Measurements from ENCODE around the gene PSMD8.
"Not testable (repeated sequence)": the region's sequence is repeated elsewhere in the genome, so short reads cannot be mapped to it uniquely, and the experiment has no call there.

Gene PSMD8

DNA sequence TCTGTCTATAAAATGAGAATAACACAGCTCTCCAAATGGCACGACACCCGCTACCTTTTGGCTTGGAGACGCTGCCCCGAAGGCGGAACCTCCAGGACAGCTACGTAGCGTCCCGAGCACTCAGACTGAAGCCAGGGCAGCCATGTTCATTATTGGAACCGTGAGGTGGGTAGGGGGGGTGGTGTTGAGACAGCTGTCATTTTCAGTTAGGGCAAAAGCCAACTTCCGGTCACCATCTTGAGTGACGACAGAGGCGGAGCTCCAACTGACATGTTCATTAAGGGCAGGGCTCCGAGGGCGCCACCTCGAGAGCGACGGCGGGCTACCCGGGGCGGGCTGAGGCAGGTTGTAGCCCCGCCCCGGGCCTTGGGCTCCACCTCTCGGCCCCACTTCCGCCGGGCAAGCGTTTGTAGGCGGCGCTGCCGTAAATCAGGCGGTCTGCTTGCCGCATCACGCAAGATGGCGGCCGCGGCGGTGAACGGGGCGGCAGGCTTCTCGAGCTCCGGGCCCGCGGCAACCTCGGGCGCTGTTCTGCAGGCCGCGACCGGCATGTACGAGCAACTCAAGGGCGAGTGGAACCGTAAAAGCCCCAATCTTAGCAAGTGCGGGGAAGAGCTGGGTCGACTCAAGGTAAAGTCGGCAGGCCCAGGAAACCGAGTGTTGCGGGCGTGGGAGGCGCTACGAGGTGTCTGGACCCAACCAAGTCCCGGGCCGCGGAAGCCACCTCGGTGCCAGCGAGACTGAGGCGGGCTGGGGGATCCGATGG lies at the start of gene PSMD8:
PSMD8 (plus strand) TSS at position 240 of the 766 bp plus-strand sequence; CDS start at position 271, 31 bp downstream.
- peak; percentile 100 for DNase-seq (ENCODE audit: low read depth, low spot score)

DNA sequence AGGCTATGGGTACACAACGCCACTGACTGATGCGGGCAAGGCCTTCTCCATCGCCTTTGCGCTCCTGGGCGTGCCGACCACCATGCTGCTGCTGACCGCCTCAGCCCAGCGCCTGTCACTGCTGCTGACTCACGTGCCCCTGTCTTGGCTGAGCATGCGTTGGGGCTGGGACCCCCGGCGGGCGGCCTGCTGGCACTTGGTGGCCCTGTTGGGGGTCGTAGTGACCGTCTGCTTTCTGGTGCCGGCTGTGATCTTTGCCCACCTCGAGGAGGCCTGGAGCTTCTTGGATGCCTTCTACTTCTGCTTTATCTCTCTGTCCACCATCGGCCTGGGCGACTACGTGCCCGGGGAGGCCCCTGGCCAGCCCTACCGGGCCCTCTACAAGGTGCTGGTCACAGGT lies 47.8 kb upstream of the PSMD8 start:
- DNase-seq (ENCODE audit: low read depth, low spot score): no peak

DNA sequence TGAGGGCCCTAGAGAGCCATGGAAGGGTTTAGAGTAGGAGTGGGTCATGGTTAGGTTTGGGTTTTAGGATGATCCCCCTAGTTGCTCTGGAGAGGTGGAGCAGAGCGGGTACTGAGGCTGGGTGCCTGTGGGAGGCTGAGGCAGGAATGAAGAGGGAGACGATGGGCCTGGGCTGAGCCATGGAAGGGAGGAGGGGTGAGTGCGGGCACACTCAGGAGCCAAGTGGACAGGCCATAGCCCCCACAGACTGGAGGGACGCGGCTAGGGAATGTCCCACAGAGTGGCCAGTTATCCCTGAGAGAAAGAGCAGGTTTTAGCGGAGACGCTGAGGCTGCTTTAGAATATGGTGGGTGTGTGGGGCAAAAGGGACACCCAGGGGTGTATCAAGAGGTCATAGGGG lies 44.7 kb upstream of the PSMD8 start:
- no peak for DNase-seq (ENCODE audit: low read depth, low spot score)

DNA sequence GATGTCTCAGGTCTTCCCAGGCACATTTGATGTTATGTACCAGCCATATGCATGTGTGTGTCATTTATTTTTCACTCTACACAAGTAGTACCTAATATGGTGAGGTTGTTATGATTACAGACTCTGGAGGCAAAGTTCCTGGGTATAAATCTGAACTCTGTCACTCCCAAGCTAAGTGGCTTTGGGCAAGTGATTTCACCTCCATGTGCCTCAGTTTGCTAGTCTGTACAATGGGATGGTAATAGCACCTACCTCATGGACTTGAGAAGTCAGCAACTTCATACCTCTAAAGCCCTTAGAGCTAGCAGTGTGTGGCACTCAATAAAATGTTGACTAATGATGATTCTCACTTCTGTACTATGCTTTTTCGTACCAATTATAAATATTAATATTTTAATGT lies 42.6 kb upstream of the PSMD8 start:
- no peak for DNase-seq (ENCODE audit: low read depth, low spot score)

DNA sequence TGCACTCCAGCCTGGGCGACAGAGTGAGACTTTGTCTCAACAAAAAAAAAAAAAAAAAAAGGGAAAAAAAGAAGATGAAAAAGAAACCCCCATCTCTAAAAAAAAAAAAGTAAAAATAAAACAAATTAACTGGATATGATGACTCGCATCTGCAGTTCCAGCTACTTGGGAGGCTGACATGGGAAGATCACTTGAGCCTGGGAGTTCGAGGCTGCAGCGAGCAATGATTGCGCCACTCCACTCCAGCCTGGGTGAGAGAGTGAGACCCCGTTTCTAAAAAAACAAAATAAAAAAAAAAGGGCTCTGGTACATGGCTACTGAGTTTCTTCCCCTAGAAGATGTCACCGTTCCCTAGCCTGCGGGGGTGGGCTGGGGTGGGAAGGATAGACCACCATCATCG lies 41.1 kb upstream of the PSMD8 start:
- no peak for DNase-seq (ENCODE audit: low read depth, low spot score)

DNA sequence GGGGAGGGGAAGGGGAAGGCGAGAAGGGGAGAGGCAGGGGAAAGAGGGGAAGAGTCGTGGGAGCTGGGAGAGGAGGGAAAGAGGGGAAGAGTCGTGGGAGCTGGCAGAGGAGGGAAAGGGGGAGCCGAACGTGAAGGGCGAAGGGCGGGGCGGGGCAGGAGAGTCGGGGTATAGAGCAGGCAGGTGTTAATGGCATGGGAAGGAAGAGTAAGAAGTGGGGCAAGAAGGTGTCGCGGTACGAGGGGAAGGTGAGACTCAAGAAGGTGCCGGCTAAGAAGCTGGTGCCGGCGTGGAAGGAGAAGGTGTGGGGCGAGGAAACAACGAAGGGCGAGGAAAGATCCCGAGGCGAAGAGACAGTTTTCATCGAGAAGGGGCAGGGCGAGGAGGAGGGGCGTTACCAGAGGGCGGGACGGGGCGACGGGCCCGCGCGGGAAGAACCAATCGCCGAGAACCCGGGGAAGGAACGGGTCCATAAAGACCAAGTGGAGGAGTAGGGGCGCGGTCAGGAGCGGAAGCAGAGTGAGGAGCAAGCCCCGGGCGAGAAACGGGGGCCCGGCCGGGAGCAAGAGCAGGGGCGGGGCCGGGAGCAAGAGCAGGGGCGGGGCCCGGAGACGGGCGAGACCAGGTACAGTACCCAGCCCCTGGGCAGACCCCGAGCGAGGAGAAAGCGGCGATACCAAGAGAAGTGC lies 38.3 kb upstream of the PSMD8 start:
- DNase-seq (ENCODE audit: low read depth, low spot score): peak; percentile 98

DNA sequence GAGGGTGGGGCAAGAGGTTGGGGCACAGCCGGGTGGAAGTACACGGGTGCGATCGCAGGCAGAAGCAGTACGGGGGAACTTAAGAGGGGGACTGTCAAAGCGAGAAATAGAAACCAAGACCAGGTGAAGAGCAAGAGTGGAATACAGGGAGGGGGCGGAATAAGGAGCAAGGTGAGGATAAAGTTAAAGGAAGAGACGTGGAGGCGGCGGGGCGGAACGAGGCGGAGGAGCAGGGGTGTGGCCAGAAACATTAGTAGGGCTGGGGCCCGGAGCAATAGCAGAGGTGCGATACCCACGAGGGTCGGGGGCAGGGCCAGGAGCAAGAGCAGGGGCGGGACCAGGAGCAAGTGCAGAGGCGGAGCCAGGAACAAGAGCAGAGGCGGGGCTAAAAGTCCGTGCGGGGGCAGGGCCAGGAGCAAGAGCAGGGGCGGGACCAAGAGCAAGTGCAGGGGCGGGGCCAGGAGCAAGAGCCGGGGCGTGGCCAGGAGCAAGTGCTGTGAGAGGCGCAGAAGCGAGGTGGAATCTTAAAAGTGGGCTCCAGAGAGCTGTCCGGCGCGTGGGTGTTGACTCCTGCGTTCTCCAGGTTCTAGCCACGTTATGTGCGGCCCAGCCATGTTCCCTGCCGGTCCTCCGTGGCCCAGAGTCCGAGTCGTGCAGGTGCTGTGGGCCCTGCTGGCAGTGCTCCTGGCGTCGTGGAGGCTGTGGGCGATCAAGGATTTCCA lies 37.6 kb upstream of the PSMD8 start:
- DNase-seq (ENCODE audit: low read depth, low spot score): peak; percentile 96

DNA sequence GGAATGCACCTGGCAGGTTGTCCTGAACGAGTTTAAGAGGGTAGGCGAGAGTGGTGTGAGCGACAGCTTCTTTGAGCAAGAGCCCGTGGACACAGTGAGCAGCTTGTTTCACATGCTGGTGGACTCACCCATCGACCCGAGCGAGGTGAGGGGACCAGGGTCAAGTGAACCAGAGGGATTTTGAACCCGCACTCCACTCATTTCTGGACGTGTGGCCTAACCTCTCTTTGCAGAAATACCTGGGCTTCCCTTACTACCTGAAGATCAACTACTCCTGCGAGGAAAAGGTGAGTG lies 37.1 kb upstream of the PSMD8 start:
- no peak for DNase-seq (ENCODE audit: low read depth, low spot score)

DNA sequence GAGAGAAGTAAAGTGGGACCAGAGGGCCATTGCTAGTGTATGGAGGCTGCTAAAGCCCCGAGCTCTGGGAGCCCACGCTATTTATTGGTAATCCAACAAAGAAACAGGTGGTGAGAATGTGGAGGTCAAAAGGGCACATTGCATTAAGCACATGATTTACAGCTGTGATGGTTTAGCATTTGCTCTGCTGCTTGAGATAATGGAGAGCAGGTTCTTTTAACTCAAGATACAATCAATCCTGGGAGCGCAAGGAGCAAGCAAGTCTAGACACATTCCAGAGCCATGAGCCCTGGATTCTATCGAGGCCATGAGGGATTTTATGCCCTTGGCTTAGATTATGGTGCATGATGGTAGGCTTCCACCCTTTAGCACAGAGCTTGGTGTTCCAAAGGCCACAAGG lies 35.4 kb upstream of the PSMD8 start:
- DNase-seq (ENCODE audit: low read depth, low spot score): not testable (repeated sequence)

DNA sequence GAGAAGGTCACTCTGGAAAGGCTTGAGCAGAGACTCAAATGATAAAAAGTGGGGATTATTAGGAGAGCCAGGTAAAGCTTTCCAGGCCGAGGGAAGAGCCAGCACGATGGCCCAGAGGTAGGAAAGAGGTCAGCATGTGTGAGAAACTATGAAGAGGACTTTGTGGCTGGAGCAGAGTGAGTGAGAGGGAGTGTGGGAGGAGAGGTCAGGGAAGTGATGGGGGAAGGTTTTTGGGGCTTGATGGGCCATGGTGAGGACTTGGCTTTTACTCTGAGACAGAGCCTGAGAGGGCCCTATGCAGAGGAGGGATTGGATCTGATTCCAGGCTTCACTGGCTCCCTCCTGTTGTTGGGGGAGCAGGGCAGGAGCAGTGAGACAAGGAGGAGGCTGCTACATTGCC lies 33.4 kb upstream of the PSMD8 start:
- no peak for DNase-seq (ENCODE audit: low read depth, low spot score)

DNA sequence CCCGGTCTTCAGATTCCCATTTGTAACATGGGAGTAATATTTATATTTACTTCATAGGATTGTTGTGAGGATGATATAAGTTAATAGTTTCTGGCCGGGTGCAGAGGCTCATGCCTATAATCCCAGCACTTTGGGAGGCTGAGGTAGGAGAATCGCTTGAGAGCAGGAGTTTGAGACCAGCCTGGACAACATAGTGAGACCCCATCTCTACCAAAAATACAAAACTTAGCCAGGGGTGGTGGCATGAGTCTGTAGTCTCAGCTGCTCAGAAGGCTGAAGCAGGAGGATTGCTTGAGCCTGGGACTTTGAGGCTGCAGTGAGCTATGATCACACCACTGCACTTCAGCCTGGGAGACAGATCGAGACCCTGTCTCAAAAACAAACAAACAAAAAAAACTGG lies 27.5 kb upstream of the PSMD8 start:
- DNase-seq (ENCODE audit: low read depth, low spot score): no peak

DNA sequence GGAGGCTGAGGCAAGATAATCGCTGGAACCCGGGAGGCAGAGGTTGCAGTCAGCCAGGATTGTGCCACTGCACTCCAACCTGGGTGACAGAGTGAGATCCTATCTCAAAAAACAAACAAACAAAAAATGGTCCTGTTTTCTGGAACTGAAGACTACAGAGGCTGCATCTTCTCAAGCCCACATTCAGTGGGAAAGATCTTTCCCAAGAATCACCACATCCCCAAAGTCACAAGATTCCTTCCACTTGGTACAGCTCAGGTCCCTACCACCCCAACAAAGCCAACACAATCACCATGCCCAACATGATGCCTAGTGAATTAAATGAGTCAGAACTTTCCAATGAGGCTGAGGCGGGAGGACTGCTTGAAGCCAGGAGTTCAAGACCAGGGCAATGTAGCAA lies 23.5 kb upstream of the PSMD8 start:
- no peak for DNase-seq (ENCODE audit: low read depth, low spot score)

DNA sequence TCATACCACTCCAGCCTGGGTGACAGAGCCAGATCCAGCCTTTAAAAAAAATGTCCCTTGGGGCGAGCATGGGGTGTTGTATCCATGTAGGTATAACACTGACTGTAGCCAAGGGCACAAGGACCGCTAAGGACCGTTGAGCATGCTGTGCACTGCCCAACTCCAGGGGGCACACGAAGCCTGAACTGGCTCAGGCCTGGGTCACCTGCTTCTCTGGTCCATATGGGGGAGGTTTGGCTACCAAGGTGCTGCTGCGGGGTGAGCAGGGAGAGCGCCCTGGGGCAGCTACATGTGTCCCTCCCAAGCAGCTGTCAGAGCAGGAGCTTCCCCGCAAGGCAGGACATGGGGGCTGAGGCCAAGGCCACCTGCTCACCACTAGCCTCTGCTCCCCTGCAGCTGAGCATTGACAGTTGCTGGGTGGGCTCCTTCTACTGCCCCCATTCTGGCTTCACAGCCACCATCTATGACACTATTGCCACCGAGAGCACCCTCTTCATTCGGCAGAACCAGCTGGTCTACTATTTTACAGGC lies 22.4 kb upstream of the PSMD8 start:
- no peak for DNase-seq (ENCODE audit: low read depth, low spot score)

DNA sequence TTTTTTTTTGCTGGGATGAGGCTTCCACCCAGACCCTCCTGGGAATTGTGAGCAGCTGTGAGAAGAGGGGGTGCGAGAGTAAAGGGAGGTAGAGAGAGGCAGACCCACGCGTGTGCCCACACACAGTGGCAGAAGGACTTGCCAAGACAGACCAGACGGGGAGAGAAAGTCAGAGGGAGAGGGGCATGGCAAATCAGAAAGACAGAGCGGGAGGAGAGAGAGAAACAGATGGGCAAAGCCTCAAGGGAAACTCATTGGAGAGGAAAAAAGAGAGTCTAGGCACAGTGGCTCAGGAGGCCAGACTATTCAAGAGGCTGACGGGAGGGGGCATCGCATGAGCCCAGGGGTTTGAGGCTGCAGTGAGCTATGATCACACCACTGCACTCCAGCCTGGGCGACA lies 21.8 kb upstream of the PSMD8 start:
- DNase-seq (ENCODE audit: low read depth, low spot score): no peak

DNA sequence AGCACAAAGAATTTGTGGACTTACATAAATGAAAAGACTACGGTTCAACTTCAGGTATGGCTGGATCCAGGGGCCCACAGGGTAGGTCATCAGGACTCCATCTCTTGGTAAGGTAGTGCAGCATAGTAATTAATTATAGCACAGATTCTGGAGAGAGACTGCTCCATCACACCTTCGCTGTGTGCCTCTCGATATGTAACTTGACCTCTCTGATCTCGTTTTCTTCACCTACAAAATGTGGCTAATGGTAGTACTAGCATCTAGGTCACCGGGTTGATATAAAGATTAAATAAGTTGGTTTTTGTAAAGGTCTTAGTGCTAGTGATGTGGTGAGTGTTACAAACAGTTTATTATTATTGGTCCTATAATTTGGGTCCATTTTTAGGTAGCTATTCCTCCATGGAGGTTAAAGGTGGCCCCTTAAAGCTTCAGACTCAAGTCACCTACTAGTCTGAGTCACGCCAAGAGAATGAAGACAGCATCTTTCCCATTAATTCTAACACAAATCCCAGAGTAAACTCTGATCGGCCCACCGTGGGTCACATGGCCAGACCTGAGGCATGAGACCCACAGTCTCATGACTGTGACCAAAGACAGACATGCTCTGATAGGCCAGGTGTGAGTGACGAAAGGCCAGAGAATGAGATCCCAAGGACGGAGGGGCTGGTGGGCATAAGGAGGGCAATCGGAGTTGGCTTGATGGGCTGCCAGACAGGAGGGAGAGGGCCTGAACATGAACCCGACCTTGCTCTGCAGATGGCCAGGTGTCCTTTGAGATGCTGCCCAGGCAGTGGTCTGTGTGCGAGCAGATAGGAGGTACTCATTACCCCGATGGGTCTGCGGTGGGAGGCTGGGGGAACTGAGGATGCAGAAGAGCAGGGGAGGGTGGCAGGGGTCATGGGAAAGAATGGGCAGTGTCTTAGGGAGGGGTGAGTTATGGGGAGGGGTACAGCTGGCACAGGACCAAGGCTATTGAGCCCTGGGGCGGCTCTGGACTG lies 18.3 kb upstream of the PSMD8 start:
- no peak for DNase-seq (ENCODE audit: low read depth, low spot score)

DNA sequence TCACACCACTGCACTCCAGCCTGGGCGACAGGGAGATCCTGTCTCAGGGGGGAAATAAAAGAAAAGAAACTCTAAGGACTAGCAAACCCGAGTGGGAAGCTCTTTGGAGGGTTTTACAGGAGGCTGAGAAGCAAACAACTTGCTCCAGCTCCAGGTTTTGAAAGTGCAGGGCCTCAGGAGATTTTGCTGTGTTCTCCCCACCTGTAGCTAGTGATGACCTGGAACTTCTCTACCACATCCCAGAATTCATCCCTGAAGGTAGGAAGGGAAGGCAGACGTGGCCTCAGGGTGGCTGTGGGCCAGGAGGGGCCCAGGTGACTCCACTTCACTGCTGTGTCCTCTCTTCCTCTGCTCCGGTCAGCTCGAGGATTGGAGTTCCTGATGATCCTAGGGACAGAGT lies 16.3 kb upstream of the PSMD8 start:
- DNase-seq (ENCODE audit: low read depth, low spot score): no peak

DNA sequence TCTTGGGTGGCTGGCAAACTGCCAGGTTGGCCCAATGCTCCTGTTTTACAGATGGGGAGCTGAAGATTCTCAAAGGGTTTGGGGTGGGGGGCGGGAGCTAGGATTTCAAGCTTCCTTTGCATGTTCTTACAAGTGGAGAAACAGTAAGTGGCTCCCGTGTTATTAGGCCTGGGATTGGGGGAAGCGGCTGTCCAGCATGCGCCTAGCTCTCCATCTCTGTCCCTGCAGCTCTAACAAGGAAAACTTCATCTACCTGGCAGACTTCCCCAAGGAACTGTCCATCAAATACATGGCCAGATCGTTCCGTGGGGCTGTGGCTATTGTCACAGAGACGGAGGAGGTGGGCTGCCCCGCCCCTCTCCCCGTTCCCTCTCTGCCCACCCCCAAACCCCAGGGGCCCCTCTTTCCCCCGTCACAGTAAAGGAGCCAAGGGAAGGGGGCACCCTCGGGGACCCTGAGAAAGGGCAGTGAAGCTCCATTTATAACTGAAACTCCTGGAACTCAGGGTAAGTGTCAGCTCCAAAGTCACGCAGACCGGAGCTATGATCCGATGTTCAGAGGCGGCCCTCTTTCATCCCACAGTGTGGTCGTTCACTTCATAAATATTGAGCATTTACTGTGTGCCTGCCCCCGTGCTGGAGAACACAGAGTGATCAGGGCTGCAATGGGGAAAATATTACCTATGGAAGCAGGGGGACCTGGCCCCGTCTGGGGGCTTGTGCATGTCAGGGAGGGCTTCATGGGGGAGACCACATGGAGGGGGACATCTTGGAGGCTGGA lies 14.9 kb upstream of the PSMD8 start:
- DNase-seq (ENCODE audit: low read depth, low spot score): no peak

DNA sequence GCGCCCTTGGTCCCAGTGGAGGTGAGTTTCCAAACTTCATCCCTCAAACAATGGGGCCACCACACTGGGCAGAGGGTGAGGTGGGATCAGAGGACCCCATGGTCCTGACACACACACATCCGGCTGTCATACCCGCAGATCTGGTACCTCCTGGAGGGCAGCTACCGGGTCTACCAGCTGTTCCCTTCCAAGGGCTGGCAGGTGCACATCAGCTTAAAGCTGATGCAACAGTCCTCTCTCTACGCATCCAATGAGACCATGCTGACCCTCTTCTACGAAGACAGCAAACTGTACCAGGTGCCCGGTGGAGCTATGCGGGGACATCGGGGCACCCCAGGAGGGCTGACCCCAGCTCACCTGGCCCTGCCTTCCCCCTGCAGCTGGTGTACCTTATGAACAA lies 14.0 kb upstream of the PSMD8 start:
- no peak for DNase-seq (ENCODE audit: low read depth, low spot score)

DNA sequence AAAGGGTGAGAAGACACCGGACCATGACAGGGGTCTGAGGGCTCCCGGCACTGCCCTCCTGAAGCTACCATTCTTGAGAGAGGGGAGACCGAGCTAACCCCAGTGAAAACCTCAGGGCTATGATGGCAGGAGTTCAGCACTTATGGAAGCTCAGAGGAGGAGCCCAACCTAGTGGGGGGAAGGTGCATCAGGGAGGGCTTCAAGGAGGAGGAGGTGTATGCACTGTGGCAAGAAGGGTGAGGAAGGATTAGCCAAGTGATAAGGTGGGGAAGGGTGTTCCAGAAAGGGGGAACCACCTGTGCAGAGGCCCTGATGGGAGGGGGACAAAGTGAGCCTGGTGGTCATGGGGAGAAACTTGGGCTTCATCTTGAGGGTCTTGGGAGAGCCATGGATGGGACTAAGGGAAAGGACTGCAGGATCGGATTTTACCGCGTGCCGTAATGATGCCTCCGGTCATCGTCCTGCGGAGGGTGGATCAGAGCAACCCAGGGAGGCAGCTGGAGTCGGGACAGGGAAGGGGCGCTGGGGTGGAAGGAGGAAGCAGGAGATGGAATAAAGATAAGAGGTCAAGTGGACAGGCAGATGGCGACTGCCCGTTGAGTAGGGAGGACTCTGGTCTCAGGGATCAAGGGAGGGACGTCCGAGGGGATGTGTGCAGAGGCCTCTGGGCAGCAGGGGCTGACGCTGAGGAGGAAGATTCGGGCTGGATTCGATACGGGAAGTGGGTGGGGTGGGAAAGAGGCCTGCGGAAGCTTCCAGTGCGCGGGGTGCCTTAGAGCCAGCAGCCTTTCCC lies 13.3 kb upstream of the PSMD8 start:
- DNase-seq (ENCODE audit: low read depth, low spot score): no peak

DNA sequence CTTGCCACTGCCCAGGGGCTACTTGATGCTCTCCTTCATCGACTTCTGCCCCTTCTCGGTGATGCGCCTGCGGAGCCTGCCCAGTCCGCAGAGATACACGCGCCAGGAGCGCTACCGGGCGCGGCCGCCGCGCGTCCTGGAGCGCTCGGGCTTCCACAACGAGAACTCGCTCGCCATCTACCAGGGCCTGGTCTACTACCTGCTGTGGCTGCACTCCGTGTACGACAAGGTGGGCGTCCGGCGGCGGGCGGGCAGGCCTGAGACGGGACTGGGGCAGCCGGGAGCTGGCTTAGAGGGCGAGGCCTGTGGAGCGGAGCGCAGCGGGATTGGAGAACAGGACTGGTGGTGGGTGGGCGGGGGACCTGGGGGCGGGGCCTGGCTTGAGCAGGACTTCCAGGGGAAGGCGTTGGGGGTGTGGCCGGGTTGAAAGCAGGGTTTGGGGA lies 12.7 kb upstream of the PSMD8 start:
- DNase-seq (ENCODE audit: low read depth, low spot score): peak; percentile 88
